Measurements from ENCODE around the gene ECT2. TPM values are rescaled to one million over a fixed set of nuclear protein-coding genes. Genes with fewer than 3 reads are reported as not detected.
"Not testable (repeated sequence)": the region's sequence is repeated elsewhere in the genome, so short reads cannot be mapped to it uniquely, and the experiment has no call there.

Gene ECT2
- total RNA-seq, 1 donor from 2014 or later = 45.1 TPM

DNA sequence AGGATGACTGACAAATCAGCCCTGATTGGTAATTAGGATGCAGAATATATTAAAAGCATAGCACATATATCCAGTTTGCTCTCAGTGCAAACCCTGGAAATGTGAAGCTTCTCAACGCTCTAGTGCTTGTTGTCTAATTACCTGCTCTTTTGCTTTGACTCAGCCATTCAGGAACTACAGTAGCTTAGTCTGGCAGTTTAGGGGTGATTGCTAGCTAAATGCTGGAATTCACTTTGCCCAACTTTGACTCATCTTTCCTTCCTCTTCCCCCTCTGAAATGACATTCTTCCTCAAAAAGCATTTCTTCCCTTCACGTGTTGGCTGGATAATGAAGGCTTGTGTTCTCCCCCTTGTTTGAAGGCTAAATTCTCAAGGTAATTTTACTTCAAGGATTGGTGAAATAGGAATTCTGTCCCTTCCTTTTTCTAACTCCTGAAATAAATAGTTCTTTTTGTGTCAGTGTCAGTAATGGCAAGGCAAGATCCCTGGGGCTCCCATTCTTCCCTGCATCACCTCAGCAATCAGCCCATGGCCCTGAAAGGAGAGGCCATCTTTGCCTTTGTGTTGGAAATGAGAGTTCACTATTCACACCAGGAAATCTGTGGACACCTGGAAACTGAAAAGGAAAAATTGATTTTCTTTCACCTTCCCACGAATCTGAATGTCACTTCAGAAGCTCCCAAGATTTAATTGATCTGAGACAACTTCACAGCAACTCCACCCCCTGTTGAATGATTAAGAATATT lies 103.6 kb downstream of the ECT2 start:
- Mint-ChIP-seq H3K4me3 (no peak overlapping the region), H3K27me3 (peaks cover 2% of the 10 kb centered on the region), H3K27ac (no peak overlapping the region), H3K36me3 (no peaks in the 10 kb centered on the region), H3K4me1 (ENCODE audit: unreplicated experiment) (peaks cover 1% of the 10 kb centered on the region), H3K9me3 (no peaks in the 10 kb centered on the region)
- no peak for DNase-seq (ENCODE audit: extremely low spot score, unreplicated experiment)
- no peak for TF ChIP-seq CTCF (conservative IDR thresholded peaks at IDR 0.05)

- Mint-ChIP-seq H3K27ac (no peak overlapping the region), H3K36me3 (no peaks in the 10 kb centered on the region), H3K27me3 (peaks cover 2% of the 10 kb centered on the region), H3K4me3 (no peak overlapping the region), H3K4me1 (ENCODE audit: unreplicated experiment) (no peaks in the 10 kb centered on the region), H3K9me3 (no peaks in the 10 kb centered on the region)
- TF ChIP-seq CTCF (conservative IDR thresholded peaks at IDR 0.05) = no peak
- DNase-seq (ENCODE audit: extremely low spot score, unreplicated experiment) = no peak
Observed at GRCh38 chr3:172855037-172855436, 104.5 kb downstream of the ECT2 start.

GRCh38 chr3:172856795-172857742 lies 106.5 kb downstream of the ECT2 start:
- peaks cover 2% of the 10 kb centered on the region for H3K27me3 Mint-ChIP-seq
- no peak overlapping the region for H3K4me3 Mint-ChIP-seq
- no peak for DNase-seq (ENCODE audit: extremely low spot score, unreplicated experiment)
- no peaks in the 10 kb centered on the region for H3K9me3 Mint-ChIP-seq
- H3K27ac Mint-ChIP-seq = no peak overlapping the region
- H3K36me3 Mint-ChIP-seq = no peaks in the 10 kb centered on the region
- TF ChIP-seq CTCF (conservative IDR thresholded peaks at IDR 0.05) = no peak
- H3K4me1 Mint-ChIP-seq (ENCODE audit: unreplicated experiment) = no peaks in the 10 kb centered on the region

- Mint-ChIP-seq H3K27ac (no peak overlapping the region), H3K4me3 (no peak overlapping the region), H3K4me1 (ENCODE audit: unreplicated experiment) (no peaks in the 10 kb centered on the region), H3K9me3 (no peaks in the 10 kb centered on the region), H3K27me3 (peaks cover 2% of the 10 kb centered on the region), H3K36me3 (no peaks in the 10 kb centered on the region)
- no peak for DNase-seq (ENCODE audit: extremely low spot score, unreplicated experiment)
- no peak for TF ChIP-seq CTCF (conservative IDR thresholded peaks at IDR 0.05)
Observed at GRCh38 chr3:172859041-172859440, 108.5 kb downstream of the ECT2 start.

- not testable (repeated sequence) for DNase-seq (ENCODE audit: extremely low spot score, unreplicated experiment); H3K9me3 Mint-ChIP-seq; H3K4me3 Mint-ChIP-seq; H3K4me1 Mint-ChIP-seq (ENCODE audit: unreplicated experiment); H3K27ac Mint-ChIP-seq; H3K27me3 Mint-ChIP-seq; H3K36me3 Mint-ChIP-seq
Observed at GRCh38 chr3:172866726-172867350, 116.3 kb downstream of the ECT2 start.
